HK-2 (cell line): ENCODE measurements around the gene RIC8B.

ENCODE experiments used
- DNase-seq: peaks from one replicate; pipeline ENCODE4 v3.0.0-alpha.2; 2018; ENCODE audit not compliant: unreplicated experiment

Gene RIC8B

DNA sequence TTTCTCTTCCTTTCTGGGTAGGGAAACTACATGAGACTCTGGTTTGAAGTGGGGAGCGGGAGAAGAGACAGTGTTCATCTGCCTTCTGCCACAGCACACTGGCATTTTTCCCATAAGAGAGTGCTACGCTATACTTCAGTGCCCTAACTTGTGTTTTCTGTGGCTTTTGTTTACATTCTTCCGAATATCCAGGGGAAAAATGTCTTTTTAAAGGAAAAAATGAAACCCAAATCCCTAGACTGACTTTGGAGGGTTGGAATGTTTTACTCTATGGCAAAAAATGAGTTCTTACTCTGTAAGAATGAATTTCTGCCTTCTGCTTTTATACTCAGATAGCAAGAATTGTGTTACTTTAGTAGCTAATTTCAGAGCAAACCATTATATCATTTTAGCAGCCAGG, 93.2 kb downstream of the RIC8B start:
- no peak for DNase-seq

DNA sequence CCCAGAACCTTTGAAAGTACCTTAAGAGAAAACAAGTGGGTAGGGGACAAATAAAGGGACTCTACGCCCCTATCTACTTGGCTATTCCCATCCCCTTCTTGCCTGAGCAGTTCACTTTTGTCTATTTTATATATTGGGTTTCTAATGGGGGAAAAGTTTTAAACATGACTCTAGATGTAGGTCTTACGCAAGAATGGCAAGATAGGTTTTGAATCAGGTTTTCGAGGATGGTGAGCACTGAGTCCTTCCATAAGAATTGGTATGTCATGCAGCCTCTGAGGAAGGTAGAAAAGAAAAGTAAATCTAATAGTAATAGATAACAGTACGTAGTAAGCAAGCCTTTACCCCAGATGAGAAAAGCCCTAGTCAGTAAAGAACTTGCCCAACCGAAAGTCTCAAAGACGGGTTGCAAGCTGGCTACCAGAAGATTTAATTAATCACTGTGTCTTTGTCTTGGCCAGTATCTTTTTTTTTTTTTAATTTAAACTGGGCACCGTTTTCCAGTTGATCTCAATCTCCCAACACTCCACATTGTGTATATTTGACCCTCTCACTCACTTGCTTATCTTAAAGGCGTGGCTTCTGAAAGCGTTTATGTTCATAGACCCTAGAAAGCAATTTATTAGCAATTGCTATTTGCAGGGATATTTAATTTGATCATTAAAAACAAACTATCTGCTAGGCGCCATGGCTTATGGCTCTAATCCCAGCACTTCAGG, 94.7 kb downstream of the RIC8B start:
- no peak for DNase-seq

DNA sequence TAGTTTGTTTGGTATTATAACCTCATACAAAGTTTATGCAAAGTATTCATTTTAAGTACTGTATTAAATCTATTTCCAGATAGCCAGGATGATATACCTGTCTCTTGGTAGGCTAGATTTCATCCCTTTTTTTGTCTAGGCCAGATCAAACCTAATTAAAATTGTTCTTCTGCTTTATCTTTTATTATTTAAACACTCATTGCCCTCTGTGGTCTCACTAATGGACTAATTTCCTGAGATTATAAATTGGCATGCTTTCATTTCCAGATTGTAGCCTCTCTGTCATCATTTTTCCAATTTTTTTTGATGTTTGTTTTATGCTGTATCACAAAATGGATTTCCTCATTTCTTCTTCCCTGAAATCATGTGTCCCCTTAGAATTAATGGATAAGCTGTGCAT, 95.6 kb downstream of the RIC8B start:
- no peak for DNase-seq

DNA sequence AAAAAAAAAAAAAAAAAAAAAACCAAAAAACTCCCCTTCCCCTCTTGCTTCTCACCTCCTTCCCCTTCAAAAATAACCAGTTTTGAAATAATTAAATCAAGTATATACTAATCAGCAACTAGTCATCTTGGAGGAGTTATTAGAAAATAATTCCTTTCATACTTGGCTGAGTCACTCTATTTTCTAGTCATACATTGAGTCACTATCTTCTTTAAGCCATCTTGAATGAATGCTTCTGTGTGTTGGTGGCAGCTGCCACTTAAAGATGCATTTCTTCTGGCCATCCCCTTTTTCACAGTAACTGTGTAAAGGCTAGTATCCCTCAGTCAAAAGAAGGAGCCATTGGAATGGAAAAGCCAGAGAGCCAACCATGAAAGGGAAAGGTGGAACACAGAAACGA, 97.0 kb downstream of the RIC8B start:
- DNase-seq, result no peak

DNA sequence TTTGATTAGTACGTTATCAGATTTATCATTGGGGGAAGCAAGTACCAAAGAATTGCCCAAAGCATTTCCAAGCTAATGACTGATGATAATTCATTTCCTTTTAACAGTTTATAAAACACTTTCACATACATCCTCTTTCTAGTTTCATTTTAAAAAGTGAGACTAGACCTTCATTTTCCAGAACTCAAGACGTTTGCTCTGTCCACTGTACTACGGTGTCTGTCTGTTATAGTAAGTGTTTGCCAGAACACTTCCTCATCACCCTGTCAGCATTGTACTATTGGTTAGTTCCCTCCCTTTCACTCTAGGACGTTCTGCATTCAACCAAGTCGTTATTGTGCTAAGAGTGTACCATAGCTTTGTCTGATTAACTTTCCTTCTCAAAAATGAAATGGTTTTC, 99.5 kb downstream of the RIC8B start:
- no peak for DNase-seq

DNA sequence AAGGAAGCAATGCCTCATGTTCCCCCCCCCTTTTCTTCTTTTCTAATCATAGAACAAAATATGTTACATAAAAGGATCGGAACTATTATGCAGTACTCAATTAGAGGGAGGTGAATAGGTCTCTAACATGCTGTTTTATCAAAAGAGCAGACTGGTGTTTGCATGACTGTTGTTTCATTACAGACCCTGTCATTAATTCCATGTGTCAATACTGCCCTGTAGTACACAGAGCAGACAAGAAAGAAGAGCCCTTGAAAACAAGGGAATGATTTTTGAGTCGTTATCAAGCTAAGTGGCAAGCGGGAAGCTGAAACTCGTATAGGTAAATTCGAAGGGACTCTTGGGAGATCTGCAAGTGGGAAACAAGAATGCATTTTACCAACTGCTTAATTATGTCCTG, 104.3 kb downstream of the RIC8B start:
- no peak for DNase-seq

DNA sequence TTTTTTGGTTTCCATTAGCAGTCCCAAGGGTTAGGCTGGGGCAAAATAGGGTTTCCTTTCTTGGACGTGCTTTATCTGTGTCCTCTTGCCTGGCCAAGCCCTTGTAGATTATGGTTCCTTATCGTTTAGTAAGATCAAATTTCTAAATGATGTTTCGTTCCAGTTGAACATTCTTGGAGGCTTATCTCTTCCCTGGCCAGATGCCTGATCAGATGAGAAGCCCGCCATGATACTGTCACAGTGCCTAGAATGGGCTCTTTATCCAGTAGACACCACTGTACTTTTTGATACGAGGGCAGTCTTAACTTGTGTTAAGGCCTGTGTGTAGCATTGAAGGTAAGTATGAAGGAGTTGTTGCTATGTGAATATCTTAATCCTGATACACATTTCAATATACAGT, 105.1 kb downstream of the RIC8B start:
- no peak for DNase-seq

DNA sequence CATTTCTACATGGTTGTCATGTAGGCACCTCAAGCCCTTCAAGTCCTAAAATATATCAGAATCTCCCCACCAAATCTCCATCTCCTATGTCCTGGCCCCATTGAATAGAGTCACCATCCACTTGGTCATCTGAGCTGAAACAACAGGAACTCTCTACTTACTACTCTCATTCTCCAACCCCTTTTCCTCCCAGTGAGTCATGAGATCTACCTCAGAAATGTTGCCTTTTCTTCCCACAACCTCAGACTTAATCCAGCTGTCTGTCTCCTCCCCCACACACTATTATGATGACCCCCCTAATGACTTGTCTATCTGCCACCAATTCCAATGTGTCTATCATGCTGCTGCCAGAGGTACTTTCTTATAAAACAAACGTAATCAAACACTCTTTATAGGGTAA, 108.9 kb downstream of the RIC8B start:
- no peak for DNase-seq

DNA sequence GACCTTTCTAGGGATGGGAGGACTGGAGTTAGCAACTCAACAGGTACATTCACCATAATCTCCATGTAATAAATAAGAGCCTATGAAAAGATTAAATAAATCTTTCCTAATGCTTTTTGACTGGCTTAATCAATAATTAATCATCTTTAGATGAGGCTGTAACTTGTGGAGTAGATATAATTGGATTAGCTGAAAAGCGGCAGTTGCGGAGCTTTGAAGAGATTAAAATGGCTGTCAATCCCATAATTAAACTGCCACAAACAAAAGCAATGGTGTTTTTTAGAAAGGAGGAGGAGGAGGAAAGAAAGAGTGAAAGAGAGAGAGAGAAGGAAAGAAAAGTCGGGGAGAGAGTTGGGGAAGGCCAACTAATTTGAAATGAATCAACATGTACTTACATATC, 110.5 kb downstream of the RIC8B start:
- DNase-seq, result no peak

DNA sequence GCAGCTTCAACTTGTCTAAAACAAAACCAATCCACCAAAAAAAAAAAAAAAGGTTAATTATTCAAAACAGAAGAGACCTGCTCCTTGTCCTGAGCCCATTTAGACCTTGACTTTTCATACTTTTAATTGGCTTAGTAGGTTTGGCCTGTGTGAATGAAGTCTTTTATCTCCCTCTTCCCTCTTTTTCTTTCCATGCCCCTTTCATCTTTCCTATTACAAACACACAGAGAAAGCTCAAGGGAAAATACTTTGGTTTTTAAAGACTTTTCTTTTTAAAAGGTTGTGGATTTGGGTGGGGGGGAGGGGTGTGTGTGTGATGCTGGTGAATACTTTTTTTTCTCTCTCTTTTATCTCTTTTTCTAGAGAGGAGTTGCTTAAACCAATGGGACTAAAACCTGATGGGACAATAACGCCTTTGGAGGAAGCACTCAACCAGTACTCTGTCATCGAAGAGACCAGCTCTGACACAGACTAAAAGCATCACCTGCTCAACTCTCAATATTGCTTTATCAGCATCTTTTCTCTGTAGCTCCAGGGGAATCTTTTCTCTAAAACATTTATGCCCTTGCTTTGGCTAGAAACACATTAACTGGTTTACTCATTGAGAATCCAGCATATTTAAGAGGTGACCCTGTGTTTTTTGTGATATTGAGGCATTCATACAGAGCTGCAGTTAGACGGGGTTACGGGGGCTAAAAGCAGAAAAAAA, 111.2 kb downstream of the RIC8B start:
- DNase-seq, result no peak

DNA sequence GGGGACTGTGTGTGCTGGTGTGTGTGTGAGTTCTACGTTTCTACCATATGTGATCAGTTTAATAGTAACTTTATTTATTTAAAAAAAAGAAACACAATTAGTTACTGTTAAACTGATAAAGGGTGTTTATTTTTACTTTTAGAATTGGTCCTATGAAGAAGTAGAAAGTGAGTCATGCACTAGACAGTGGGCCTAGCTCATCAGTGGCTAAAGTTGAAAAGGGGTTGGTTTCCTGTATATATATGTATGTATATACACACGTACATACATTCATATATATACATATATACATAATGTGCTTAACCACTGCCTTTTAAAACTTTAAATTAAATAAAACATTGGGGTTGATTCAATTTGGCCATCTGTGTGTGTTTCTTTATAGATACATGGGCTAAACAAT, 112.5 kb downstream of the RIC8B start:
- no peak for DNase-seq

DNA sequence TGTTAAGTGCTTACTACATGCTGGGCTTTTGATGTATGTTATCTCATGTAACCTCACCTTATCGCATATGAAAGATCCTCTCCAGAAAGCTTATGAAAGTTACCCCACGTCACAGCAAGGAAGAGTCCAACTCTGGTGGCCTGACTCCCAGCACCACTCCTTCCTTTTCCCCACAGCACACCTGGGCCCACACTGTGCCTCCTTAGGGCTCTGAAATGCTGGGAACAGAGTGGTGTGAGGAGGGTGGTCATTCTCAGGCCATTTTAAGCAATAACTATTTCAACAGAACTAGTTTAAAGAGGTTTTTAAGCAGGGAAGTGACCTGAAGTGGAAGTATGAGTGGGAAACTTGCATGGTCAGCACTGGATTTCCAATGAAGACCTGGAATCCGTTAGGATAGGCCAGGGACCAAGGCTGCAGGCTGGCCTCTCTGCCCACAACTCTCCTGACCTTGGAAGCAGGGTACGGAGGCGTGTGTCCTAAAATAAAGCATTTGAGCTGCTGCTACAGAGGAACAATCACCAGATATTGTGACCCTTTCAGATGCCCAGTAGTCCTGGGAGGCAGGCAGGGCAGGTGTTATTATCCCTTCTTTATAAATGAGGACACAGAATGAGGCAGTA, 114.0 kb downstream of the RIC8B start:
- DNase-seq, result no peak

DNA sequence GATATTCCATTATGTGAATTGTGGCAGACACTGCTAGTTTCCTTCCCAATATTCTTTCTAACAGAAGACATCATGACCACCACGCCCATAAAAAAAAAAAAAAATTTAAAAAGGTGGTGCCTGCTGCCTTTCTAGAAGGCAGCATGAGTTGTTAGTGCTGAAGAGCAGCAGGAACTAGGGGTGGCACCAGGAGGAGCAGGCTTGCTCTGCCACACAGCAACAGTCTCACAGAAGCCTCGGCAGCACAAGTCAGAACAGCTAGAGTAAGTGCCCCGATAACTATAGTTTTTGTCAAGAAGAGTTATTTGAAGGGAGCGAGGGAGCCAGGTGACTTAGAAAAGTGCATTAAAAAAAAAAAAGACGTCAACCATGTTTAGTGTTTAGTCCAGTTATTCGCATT, 114.8 kb downstream of the RIC8B start:
- DNase-seq, result no peak

DNA sequence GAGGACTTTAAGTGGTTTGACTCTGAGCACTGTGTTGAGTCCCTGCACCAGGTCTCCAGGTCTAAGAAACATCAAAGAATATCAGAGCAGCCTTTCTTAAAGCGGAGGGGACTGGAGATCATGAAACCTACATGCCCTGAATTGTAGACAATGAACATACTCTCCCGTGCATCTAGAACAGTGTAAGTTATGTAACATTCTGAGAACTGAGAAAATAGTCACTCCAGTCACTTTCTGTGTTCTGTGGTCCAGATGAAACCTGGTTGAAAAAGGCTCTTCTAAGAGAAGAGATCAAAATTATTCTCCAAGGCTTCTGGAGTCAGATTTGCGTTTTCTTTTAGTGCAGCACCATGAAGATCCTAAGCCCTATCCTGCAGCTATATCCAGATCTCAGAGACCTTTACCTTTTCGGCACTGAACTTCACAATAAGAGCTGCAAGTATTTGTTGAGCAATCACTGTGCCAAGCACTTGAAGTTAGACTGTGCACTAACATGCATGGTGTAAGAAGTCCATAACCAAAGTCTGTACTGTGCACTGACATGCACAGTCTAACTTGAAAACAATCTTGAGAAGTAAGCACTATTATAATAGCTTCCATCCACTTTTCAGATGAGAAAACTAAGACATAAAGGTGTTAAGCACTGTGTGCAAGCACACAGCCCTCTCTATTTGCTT, 115.6 kb downstream of the RIC8B start:
- no peak for DNase-seq

DNA sequence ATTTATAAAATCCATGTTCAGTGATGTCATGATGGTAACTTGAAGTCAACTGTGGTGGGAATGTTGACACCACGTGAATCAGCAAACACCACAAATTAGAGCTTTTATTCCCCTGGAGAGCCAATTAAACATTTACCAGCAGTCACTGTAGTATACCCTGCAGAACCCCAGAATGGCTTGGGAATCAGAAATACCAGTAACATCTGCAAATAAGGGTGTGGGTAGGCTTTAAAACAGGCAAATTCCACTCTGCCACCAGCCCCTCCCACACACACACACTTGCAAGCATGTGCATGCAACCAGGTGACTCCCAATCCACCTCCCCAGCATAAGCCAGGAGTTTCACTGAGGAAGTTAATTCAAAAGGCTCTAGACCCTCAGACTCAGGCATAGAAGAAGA, 117.6 kb downstream of the RIC8B start:
- DNase-seq, result no peak

DNA sequence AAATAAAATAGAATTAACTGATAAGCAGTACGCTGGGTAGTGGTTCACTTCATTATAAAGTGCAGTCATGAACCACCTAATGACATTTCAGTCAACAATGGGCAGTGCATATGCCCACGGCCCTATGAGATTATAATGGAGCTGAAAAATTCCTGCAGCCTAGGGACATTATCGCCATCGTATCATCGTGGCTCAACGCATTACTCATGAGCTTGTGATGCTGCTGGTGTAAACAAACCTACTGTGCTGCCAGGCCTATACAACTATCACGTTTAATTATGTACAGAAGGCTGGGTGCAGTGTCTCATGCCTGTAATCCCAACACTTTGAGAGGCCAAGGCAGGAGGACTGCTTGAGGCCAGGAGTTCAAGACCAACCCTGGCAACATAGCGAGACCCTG, 119.0 kb downstream of the RIC8B start:
- DNase-seq, result no peak

DNA sequence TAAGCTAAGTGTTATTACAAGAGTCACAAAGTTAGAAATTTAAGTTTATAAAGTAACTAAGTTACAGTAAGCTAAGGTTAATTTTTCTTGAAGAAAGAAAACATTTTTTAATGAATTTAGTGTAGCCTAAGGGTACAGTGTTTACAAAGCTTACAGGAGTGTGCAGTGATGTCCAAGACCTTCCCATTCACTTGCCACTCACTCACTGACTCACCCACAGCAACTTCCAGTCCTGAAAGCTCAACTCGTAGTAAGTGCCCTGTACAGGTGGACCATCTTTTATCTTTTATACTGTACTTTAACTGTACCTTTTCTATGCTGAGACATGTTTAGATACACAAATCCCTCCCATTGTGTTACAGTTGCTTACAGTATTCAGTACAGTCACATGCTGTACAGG, 120.3 kb downstream of the RIC8B start:
- no peak for DNase-seq

DNA sequence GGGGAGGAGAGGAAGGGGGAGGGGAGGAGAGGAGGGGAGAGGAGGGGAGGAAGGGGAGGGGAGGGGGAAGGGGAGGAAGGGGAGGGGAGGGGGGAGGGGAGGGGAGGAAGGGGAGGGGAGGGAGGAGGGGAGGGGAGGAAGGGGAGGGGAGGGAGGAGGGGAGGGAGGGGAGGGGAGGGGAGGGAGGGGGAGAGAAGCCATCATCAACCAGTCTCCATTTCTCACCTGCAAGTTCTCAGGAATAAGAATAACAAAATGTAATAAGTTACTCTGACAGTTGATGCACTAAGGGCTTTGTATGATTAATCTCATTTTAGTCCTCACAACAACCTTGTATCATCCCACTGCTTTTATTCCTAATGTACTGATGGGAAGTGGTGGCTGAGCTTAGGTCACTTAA, 122.1 kb downstream of the RIC8B start:
- no peak for DNase-seq

DNA sequence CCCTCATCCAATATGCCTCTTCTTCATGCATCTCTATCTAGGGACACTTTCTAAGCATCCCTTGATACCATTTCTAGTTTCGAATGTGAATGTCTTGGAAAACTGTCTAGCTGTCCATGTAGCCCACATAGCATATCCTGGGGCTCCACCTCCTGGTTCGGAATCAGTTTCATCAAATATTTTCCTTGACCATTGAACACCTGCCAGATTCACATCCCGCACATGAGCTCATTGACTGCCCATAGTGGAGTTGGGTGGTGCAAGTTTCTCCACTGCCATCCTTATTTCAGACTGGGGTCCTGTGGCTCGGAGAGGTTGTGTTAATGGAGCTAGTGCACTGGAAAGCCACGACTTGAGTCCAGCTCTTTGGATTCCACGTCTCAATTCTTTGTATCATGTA, 122.6 kb downstream of the RIC8B start:
- DNase-seq, result no peak

DNA sequence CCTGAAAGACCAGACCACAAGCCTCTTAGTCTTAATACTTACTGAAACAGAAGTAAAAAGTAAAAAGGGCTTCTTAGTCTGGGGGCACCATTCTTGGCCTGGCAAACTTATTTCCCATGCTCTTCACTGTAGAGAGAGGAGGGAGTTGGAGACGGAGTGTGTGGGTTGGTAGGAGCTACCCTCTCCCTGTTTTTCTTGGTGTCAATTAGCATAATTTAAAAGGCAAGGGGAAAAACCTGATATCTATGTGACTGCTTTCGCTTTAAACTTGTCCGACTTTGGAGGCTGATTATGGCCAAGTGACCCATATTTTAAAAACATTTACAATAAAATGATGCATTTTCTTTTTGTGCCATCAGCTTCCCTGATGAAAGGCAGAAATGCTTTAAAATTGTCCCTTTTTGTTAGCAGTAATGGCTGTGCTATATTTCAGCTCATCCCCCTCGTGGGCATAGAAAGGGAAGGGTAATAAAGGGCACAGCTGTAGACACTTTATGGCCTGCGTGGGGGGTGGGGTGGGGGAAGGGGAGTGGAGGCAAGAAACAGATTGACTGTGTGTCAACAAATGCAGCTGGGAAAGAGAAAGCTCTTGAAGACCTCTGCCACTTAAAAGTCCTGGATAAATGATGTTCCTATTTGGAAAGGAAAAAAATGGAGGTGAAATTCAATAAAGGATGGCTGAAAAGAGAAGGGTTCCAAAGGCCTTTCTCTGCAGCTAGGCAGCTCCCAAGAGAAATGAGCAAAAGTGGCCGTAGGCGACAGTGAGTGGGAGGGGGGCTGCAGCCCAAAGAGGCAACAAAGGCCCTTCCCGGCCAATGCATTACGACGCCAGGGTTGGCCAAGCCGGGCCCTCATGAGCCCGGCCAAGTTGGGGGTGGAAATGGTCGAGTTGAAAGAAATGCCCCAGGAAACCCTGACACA, 123.8 kb downstream of the RIC8B start:
- no peak for DNase-seq

DNA sequence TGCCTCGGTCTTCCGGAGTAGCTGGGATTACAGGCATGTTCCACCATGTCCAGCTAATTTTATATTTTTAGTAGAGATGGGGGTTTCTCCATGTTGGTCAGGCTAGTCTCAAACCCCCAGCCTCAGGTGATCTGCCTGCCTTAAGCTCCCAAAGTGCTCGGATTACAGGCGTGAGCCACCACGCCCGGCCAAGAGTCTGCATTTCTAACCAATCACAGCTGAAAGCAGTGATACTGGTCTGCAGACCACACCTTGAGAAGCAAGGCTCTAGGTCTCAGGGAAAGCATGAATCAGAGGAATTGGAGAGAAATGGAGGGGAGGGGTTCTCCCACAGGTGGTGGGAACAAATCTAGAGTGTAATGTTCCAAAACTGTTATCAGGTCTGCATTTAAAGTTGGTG, 126.1 kb downstream of the RIC8B start:
- no peak for DNase-seq

DNA sequence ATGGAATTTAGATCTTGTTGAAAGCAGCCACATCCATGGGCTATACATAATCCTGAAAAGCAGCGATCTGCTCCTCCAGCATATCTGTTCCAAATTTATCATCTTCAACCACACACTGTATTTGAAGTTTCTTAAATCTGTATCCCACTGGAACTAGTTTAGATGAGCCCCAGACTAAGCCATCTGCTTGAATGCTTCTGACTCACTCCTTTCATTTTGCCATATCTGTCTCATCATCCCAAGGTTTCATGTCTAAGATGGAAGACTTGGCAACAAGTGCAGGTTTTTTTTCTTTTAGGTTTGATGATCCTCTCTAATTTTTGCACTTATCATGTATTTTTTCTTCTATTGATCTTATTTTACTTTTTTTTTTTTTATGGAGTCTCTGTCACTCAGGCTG, 126.8 kb downstream of the RIC8B start:
- no peak for DNase-seq
